Measurements from ENCODE around the gene IL11RA. TPM values are rescaled to one million over a fixed set of nuclear protein-coding genes. Genes with fewer than 3 reads are reported as not detected.

Gene IL11RA
- total RNA-seq, 1 experiment from 2014 or later = 0.72 TPM

DNA sequence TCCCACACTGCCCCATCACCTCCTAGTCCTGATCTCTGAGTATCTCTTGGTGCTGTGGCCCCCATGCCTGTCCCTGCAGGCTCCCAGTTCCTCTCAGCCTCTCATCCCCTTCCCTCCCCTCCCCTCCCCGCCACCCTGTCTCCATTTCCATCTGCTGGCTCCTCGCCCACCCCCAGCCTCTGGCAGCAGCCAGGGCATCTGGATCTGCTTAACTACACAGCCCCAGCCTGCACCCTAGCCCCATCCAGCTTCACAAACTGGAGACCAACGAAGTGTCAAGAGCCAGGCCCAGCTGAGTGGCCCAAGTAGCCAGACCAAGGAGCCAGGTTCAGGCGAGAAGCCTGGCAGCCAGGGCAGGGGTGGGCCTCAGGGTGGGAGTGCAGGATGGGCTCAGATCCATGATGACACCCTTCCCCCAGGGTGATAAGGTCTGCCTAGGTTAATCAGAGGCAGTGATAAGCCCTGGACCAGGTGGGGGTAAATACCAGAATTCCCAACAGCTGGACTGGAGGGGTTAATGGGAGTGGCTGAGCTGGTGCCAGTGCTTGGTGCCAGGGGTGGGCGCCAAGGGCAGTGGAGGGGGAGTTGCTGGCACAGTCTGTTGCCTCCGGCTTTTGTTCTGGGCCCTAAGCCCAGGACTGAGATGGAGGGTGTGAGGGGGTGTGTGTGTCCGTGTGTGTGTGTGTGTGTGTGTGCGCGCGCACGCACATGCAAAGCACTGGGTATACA, 2.5 kb downstream of the IL11RA start:
- DNase-seq (ENCODE audit: low read depth) = peak; percentile 39

DNA sequence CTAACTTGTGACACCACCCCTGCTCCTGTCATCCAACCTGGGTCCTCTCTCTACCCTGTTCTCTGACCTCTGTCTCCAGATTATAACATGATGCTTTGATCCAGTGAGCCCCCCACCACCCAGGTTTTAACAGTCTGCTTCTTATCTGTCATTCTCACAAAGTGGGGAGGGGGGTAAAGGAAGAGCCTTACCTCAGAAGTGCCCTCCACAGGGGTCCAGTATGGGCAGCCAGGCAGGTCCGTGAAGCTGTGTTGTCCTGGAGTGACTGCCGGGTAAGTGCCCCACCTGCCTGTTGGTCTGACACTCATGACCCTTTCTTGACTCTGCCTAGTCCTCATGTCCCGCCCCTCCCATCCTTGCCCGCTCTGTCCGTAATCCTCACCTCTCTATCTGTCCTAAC, 3.4 kb downstream of the IL11RA start:
- no peak for DNase-seq (ENCODE audit: low read depth)

- no peak for DNase-seq (ENCODE audit: low read depth)
These were observed 5.0 kb downstream of the IL11RA start for GRCh38 chr9:34656992-34657391.

- DNase-seq (ENCODE audit: low read depth) = no peak
These were observed 6.5 kb downstream of the IL11RA start for GRCh38 chr9:34658461-34658860.

DNA sequence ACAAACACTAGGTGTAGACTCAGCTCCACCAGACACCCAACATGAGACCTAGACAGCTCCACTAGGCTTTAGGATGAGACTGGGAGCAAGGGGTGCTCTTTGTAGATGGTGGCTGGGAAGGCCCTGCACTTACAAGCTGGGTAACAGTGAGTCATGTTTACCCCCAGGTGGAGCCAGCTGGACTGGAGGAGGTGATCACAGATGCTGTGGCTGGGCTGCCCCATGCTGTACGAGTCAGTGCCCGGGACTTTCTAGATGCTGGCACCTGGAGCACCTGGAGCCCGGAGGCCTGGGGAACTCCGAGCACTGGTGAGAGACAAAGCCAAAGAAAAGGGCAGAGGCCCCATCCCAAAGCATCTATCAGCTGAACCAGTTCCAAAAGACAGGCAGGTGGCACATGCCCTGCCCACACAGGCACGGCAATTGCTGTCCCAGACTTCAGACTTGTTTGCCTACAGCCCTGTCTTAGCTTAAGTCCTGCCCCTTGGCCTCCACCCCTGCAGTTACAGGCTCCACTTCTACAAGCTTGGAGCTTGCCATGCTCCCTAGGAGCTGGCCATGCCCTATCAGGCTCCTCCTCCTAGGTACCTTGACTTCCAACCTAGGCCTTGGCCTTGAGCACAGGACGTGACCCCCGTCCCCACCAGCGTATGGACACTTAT, 7.7 kb downstream of the IL11RA start:
- DNase-seq (ENCODE audit: low read depth) = peak; percentile 21

- DNase-seq (ENCODE audit: low read depth) = no peak
These were observed 10.7 kb downstream of the IL11RA start, which contains the start of gene CCL27 for GRCh38 chr9:34662526-34663302. Gene CCL27, minus strand, starts transcription at chr9:34662657. Its CDS starts 24 bp downstream, at chr9:34662633.

- DNase-seq (ENCODE audit: low read depth) = no peak
These were observed 11.3 kb downstream of the IL11RA start for GRCh38 chr9:34663303-34663605.

- DNase-seq (ENCODE audit: low read depth) = peak; percentile 61
These were observed 12.5 kb downstream of the IL11RA start for GRCh38 chr9:34664281-34665066.

GRCh38 chr9:34665067-34665380, 13.0 kb downstream of the IL11RA start:
- no peak for DNase-seq (ENCODE audit: low read depth)

DNA sequence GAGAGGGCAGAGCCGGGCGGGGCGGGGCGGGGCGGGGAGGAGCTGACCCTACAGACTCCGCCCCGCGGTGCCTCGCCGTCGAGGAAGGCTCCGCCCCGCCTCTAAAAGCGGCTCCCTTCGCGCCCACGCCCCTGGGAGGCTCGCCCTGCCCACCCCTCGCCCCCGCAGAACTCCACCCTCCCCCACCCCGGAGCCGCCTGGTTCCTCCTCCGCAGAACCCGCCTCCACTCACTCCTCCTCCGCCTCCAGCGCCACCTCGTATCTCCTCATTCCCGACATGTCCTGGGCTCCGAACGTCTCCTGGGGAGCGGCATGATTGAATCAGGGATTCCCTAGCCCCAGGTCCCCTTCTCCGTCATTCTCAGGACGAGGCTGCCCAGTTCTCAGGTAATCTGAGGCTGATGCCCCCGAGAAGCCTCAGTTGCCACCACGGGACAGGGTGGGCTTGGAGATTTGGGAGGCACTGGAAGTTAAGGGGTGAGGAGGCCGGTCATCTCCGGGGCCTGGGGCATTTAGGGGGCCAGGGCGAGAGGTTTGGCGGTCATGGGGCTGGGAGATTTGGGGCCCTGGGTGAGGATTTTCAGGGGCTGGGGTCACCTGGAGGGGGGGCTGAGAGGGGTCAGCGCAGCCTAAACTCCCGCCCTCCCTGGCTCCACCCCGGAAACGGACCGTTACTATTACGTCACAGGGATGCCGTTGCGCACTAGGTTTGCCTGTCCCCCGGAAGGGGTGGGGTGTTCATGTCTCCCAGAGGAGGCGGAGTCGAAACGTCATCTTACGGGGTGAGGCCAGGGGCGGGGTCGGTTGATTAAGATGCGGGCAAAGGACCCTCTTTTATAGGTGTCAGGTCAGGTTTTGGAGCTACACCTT, 13.6 kb downstream of the IL11RA start:
- DNase-seq (ENCODE audit: low read depth) = peak; percentile 92

- no peak for DNase-seq (ENCODE audit: low read depth)
These were observed 18.0 kb downstream of the IL11RA start for GRCh38 chr9:34669809-34670562.

- DNase-seq (ENCODE audit: low read depth) = no peak
These were observed 19.3 kb downstream of the IL11RA start for GRCh38 chr9:34671307-34671706.

DNA sequence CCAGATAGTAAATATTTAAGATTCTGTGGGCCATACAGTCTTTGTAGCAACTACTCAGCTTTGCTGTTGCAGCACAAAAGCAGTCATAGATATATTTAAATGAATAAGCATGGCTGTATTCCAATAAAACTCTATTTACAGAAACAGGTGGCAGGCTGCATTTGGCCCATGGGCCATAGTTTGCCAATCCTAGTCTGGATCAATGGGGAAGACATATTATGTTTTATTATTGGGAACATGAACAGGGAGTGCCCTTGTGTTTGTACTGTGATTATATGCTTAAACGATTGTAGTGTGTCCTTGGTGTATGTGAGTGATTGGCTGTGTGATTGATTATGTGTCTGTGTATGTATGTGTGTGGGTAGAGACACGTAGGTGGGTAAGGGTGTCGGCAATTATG, 22.5 kb downstream of the IL11RA start:
- DNase-seq (ENCODE audit: low read depth) = no peak

DNA sequence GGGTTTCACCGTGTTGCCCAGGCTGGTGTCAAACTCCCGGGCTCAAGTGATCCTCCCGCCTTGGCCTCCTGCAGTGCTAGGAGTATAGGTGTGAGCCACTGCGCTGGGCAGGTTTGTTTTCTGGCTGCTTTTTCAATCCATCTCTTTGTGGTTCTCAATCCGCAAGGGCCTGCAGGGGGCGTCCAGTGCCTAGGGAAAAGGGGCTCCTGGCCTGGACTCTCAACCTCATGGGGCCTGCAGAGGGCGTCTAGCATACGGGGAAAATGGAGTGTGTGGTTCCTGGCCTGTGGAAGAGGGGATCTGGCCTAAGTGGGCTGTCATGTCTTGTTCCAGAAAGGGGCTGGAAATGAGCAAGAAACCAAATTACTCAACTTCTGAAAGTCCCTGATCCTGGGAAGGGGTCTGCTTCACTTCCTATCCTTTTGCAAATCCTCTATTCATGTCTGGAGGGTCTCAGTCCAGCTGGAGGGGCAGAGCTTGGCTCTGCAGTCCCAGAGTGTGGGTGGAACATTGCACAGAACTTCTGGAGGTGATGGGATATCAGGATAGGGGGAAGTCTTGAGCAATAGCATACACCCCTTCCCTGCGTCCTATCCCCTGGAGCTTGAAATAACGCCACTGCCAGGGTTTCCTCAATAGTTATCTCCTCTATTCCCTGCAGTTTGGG, 23.2 kb downstream of the IL11RA start:
- peak; percentile 46 for DNase-seq (ENCODE audit: low read depth)

DNA sequence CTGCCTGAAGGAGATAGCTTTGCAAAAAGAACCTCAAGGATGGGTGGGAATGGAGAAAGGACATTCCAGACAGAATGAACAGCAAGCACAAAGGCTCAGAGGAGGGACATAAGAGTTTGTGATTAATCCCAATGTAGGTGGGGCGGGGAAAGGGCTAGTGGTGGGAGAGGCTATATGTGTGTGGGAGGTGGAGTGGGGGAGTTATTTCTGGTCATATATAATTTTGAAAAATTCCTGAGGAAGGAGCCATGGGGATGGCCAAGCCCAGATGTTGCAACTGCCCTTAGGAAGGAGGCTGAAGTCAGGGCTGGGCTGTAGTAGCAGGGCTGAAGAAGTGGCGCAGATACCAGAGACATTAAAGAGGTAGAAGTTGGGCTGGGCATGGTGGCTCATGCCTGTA, 23.9 kb downstream of the IL11RA start:
- no peak for DNase-seq (ENCODE audit: low read depth)

GRCh38 chr9:34684145-34684544, 32.2 kb downstream of the IL11RA start:
- DNase-seq (ENCODE audit: low read depth) = no peak

- DNase-seq (ENCODE audit: low read depth) = no peak
These were observed 32.8 kb downstream of the IL11RA start for GRCh38 chr9:34684816-34685215.

GRCh38 chr9:34685591-34685990, 33.6 kb downstream of the IL11RA start:
- no peak for DNase-seq (ENCODE audit: low read depth)

DNA sequence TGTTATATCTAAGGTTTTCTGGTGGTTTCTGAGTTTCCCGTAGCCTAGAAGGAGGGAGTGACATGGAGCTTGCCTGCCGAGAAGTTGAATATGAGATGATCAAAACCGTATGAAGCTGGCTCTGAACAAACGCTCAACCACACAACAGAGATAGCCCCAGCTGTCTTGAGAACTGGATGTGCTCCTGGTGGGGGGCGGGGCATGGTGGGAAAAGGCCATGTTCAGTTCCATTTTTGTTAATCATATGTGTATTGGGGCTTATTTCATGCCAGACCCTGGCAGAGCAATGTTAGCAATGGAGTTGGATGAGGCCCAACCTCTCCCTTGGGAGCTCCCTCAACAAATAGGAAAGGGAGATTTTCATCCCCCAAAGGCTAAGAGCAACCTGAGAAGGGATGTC, 34.2 kb downstream of the IL11RA start:
- DNase-seq (ENCODE audit: low read depth) = no peak

DNA sequence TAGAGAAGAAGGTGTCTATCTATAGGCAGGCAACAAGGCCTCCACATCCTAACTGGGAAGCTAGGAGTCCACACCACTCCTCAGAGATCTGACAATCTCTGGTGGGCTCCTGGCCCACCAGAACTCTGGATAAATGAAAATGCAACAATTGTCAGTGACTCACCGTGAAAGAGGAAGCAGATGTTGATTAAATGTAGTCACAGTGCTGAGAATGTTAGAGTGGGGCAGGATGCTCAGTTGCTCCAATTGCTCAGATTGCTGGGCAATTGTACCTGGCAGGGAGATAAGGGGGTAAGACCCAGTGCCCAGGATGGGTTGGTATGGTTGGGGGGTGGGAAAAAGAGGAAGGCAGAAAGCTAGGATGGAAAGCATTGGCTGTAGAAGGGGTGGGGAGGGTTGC, 34.7 kb downstream of the IL11RA start:
- DNase-seq (ENCODE audit: low read depth) = no peak
